GM12892 (cell line): ENCODE results near the gene ZNF813.
"Not testable (repeated sequence)": the region's sequence is repeated elsewhere in the genome, so short reads cannot be mapped to it uniquely, and the experiment has no call there.

Source experiments
- POLR2A ChIP-seq: IDR thresholded peaks from 2 replicates; pipeline ENCODE4 v1.6.1; 2011; ENCODE audit warnings: low read depth, low read length, control low read depth
- POLR2AphosphoS5 ChIP-seq: IDR thresholded peaks from 2 replicates; pipeline ENCODE4 v1.6.1; 2011; ENCODE audit warnings: low read depth, low read length, control low read depth
- TAF1 ChIP-seq: IDR thresholded peaks from 2 replicates; pipeline ENCODE4 v1.6.1; 2011; ENCODE audit warnings: low read depth, mild to moderate bottlenecking, control low read depth, low read length, borderline replicate concordance

GRCh38 chr19:53447196-53447595 lies 20.3 kb upstream of the ZNF813 start:
- TF ChIP-seq POLR2AphosphoS5, POLR2A, TAF1: not testable (repeated sequence)
